Body of pancreas (tissue), 4 donors: ENCODE measurements around the gene APAF1.

Experiments used
- CTCF ChIP-seq, 7 experiments: fragments of 450-650 bp in 4 of 7; fragments of 200-600 bp in 3 of 7; sonication (generic) in 3 of 7; IDR thresholded peaks; one replicate each; pipeline ENCODE4 v1.5.1; 2016 to 2019; ENCODE audit warnings: antibody characterized with exemption in 7 of 7
- POLR2A ChIP-seq, 3 donors: fragments of 450-650 bp; IDR thresholded peaks; one replicate each; pipeline ENCODE4 v1.6.1; 2016; ENCODE audit warnings: antibody characterized with exemption in 3 of 3, mild to moderate bottlenecking in 2 of 3

DNA sequence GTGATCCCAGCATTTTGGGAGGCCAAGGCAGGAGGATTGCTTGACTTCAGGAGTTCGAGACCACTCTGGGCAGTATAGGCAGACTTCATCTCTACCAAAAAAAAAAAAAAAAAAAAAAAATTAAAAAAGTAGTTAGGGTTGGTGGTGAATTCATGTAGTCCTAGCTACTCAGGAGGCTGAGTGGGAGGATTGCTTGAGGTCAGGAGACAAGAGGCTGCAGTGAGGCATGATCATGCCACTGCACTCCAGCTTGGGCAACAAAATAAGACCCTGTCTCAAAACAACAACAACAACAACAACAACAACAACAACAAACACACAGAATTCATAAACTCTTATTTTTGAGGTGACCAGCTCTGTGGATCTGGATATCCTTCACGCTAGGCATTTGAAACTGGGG is 34.5 kb upstream of the APAF1 start:
- TF ChIP-seq CTCF (IDR thresholded peaks at IDR 0.05), result no peak
- no peak for TF ChIP-seq POLR2A (IDR thresholded peaks at IDR 0.05)
